Skeletal muscle tissue (tissue), 4 donors: Measurements from ENCODE around the gene RWDD4. TPM values are rescaled to one million over a fixed set of nuclear protein-coding genes. Genes with fewer than 3 reads are reported as not detected.

Experiments
- H3K27ac ChIP-seq: one replicate; pipeline ENCODE4 v1.7.0; 2013; ENCODE audit warnings: mild to moderate bottlenecking, low read depth, low read length, inconsistent platforms
- H3K27me3 ChIP-seq, 3 donors: one replicate each; pipeline ENCODE4 v1.7.0; 2013; ENCODE audit warnings: low read length in 3 of 3; ENCODE audit not compliant: control insufficient read depth in 3 of 3, insufficient read depth in 3 of 3
- H3K36me3 ChIP-seq, 3 donors: one replicate each; pipeline ENCODE4 v1.7.0; 2013; ENCODE audit warnings: low read length in 3 of 3; ENCODE audit not compliant: control insufficient read depth in 3 of 3, insufficient read depth in 3 of 3
- H3K4me1 ChIP-seq, 3 donors: one replicate each; pipeline ENCODE4 v1.7.0; 2013; ENCODE audit warnings: low read length in 3 of 3, mild to moderate bottlenecking in 3 of 3; ENCODE audit not compliant: control insufficient read depth in 3 of 3, insufficient read depth in 3 of 3
- H3K4me3 ChIP-seq, 3 donors: one replicate each; pipeline ENCODE4 v1.7.0; 2013; ENCODE audit warnings: low read length in 3 of 3
- H3K9ac ChIP-seq, 3 donors: one replicate each; pipeline ENCODE4 v1.7.0; 2013; ENCODE audit warnings: low read length in 3 of 3, mild to moderate bottlenecking in 3 of 3, moderate library complexity in 2 of 3, low read depth in 1 of 3
- H3K9me3 ChIP-seq, 3 donors: one replicate each; pipeline ENCODE4 v1.7.0; 2013; ENCODE audit warnings: low read length in 3 of 3; ENCODE audit not compliant: control insufficient read depth in 3 of 3
- total RNA-seq: library from RNA; depleted of rRNA; stranded (reverse); fragments of >200 nt; gene quantifications from one replicate; pipeline ENCODE4 v1.2.3, GENCODE V29; 2014
- donor health status: Osteomylitis.

RWDD4 gene
- total RNA-seq, 1 donor from 2014 or later: 13.6 TPM

- H3K4me3 ChIP-seq: no peak overlapping the region
- no peaks in the 10 kb centered on the region for H3K9me3 ChIP-seq
- no peaks in the 10 kb centered on the region for H3K36me3 ChIP-seq
- H3K27ac ChIP-seq: no peak overlapping the region
- peaks cover 0 to 4% (median 3%) of the 10 kb centered on the region in 3 donors for H3K4me1 ChIP-seq
- H3K9ac ChIP-seq: no peak overlapping the region
- no peaks in the 10 kb centered on the region for H3K27me3 ChIP-seq
Measured at GRCh38 chr4:183609151-183609550, 49.8 kb downstream of the RWDD4 start.

DNA sequence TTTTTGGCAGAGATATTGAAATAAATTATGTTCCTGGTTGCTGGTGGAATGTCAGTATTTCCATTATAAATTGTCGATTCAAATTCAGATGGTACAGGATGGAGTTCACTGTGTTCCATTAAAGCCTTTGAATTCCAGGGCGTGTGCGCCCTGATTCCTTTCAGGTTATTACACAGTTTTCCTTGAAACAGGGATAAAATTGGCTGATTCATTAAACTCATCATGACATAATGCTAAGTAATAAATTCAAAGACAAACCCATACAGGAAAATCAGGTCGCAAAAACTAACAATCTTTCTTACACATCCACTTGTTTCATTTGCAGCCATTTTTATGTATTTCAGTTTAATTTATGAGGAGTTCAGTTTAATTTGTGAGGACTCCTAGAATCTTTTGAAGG lies 51.1 kb downstream of the RWDD4 start:
- Histone ChIP-seq H3K9ac (no peak overlapping the region), H3K4me1 (peaks cover 0 to 4% (median 3%) of the 10 kb centered on the region in 3 donors), H3K36me3 (no peaks in the 10 kb centered on the region), H3K27ac (no peak overlapping the region), H3K27me3 (no peaks in the 10 kb centered on the region), H3K4me3 (no peak overlapping the region), H3K9me3 (no peaks in the 10 kb centered on the region)

GRCh38 chr4:183602557-183603027 lies 56.4 kb downstream of the RWDD4 start:
- H3K27me3 ChIP-seq: no peaks in the 10 kb centered on the region
- H3K4me1 ChIP-seq: peaks cover 0 to 4% (median 3%) of the 10 kb centered on the region in 3 donors
- peak overlapping the region in 1 of 3 donors; percentile 41 for H3K4me3 ChIP-seq
- H3K9me3 ChIP-seq: no peaks in the 10 kb centered on the region
- H3K27ac ChIP-seq: no peak overlapping the region
- no peaks in the 10 kb centered on the region for H3K36me3 ChIP-seq
- no peak overlapping the region for H3K9ac ChIP-seq

GRCh38 chr4:183601381-183601780 lies 57.6 kb downstream of the RWDD4 start:
- H3K9me3 ChIP-seq: no peaks in the 10 kb centered on the region
- H3K36me3 ChIP-seq: no peaks in the 10 kb centered on the region
- peaks cover 0 to 4% (median 3%) of the 10 kb centered on the region in 3 donors for H3K4me1 ChIP-seq
- no peak overlapping the region for H3K4me3 ChIP-seq
- H3K9ac ChIP-seq: no peak overlapping the region
- H3K27ac ChIP-seq: no peak overlapping the region
- no peaks in the 10 kb centered on the region for H3K27me3 ChIP-seq

- Histone ChIP-seq H3K4me1 (peaks cover 0 to 4% (median 3%) of the 10 kb centered on the region in 3 donors), H3K9me3 (no peaks in the 10 kb centered on the region), H3K36me3 (no peaks in the 10 kb centered on the region), H3K27ac (no peak overlapping the region), H3K4me3 (no peak overlapping the region), H3K9ac (no peak overlapping the region), H3K27me3 (no peaks in the 10 kb centered on the region)
Measured at GRCh38 chr4:183600189-183600685, 58.7 kb downstream of the RWDD4 start.

- Histone ChIP-seq H3K4me3 (no peak overlapping the region), H3K9me3 (no peaks in the 10 kb centered on the region), H3K9ac (no peak overlapping the region), H3K27me3 (no peaks in the 10 kb centered on the region), H3K36me3 (no peaks in the 10 kb centered on the region), H3K27ac (no peak overlapping the region), H3K4me1 (peaks cover 0 to 4% (median 3%) of the 10 kb centered on the region in 3 donors)
Measured at GRCh38 chr4:183599690-183600089, 59.3 kb downstream of the RWDD4 start.

DNA sequence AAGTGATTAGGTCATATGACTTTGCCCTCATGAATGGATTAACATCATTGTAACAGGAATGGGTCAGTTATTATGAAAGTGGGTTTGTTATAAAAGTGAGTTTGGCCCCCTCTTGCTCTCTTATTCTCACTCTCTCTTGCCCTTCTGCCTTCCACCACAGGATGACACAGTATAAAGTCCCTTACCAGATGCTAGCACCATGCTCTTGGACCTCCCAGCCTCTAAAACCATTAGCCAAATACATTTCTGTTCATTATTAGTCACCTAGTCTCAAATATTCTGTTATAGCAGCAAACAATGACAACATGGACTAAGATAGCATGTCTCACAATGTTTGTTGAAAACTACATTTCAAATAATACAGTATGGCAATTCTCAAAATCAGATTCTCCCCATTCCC lies 59.7 kb downstream of the RWDD4 start:
- peaks cover 0 to 4% (median 3%) of the 10 kb centered on the region in 3 donors for H3K4me1 ChIP-seq
- no peak overlapping the region for H3K27ac ChIP-seq
- H3K9me3 ChIP-seq: no peaks in the 10 kb centered on the region
- H3K4me3 ChIP-seq: no peak overlapping the region
- no peak overlapping the region for H3K9ac ChIP-seq
- H3K36me3 ChIP-seq: no peaks in the 10 kb centered on the region
- no peaks in the 10 kb centered on the region for H3K27me3 ChIP-seq

DNA sequence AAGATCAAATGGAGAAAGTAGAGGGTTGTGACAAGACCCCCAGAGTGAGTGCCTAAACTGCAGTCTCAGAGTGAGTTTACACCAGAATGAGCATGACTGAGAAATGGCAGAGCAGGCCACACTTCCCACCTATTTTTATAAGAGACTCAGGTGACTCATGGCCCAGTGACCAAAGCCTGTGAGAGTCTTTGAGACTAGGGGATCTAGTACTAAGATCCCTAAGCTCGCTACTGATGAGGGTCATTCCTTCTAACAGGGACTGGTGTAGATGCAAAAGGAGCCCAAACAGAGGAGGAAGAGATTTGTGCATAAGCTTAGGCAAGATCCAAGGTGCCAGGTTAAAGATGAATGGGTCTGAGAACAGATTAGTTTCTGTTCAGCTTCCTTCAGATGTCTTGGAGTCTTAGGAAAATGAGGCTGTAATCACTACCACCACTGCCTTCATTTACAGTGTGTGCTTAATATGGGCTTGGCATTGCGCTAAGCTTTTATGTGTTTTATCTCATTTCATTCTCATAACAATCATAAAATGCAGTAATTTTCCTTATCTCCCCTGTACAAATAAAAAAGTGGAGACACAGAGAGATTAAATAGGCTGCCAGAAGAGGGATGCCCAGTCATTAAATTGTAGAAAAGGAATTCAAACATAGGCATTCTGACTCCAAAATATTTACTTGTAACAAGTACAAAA lies 62.8 kb downstream of the RWDD4 start:
- H3K27ac ChIP-seq: no peak overlapping the region
- H3K4me1 ChIP-seq: no peaks in the 10 kb centered on the region
- no peaks in the 10 kb centered on the region for H3K27me3 ChIP-seq
- no peaks in the 10 kb centered on the region for H3K9me3 ChIP-seq
- H3K36me3 ChIP-seq: no peaks in the 10 kb centered on the region
- H3K4me3 ChIP-seq: no peak overlapping the region
- no peak overlapping the region for H3K9ac ChIP-seq

- Histone ChIP-seq H3K4me3 (no peak overlapping the region), H3K4me1 (no peaks in the 10 kb centered on the region), H3K9me3 (no peaks in the 10 kb centered on the region), H3K27ac (no peak overlapping the region), H3K27me3 (no peaks in the 10 kb centered on the region), H3K36me3 (no peaks in the 10 kb centered on the region), H3K9ac (no peak overlapping the region)
Measured at GRCh38 chr4:183594823-183595222, 64.2 kb downstream of the RWDD4 start.

DNA sequence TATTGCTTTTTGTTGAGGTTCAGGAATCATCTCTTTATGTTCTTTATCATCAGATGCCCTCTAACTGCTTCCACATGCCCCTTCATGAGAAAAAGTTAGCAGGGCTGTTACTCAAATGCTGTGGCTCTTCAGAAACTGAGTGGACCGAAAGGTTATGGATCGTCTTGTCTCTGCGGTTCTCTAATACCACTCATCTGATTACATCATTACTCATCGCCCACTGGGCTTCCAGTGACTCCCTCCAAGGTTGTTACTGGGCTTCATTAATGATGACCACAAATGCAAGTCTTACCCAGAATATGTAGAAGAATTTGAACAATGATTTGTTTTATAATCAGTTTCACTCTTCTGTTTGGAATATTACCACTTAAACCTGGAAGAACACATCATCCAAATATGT lies 67.7 kb downstream of the RWDD4 start:
- no peak overlapping the region for H3K9ac ChIP-seq
- no peaks in the 10 kb centered on the region for H3K9me3 ChIP-seq
- H3K27ac ChIP-seq: no peak overlapping the region
- H3K27me3 ChIP-seq: no peaks in the 10 kb centered on the region
- no peaks in the 10 kb centered on the region for H3K36me3 ChIP-seq
- peaks cover 0 to 6% (median 2%) of the 10 kb centered on the region in 3 donors for H3K4me1 ChIP-seq
- H3K4me3 ChIP-seq: no peak overlapping the region
